ENCODE data around the gene PDE7B. TPM values are rescaled to one million over a fixed set of nuclear protein-coding genes. Genes with fewer than 3 reads are reported as not detected.

The PDE7B gene
- total and polyA plus RNA-seq, 9 of the 15 experiments (the other 6 are each of a cell fraction or from before 2014, with no cell fraction given) = 0.01 TPM; not detected in 8

- FAIRE-seq (no peak), DNase-seq (ENCODE audit: extremely low read depth in 1 of 4, low spot score in 3 of 4) (no peak), ATAC-seq (no peak)
- no TSS peak for BruUV-seq (replicated peaks)
- Histone ChIP-seq H2AFZ (ENCODE audit: low read depth, low read length) (no peak overlapping the region), H4K20me1 (replicated peaks; ENCODE audit: control insufficient read depth, insufficient read depth, low read length) (no peaks in the 10 kb centered on the region), H3K79me2 (ENCODE audit: control insufficient read depth, insufficient read depth, low read length) (no peaks in the 10 kb centered on the region), H3K36me3 (ENCODE audit: control insufficient read depth, insufficient read depth, low read length) (no peaks in the 10 kb centered on the region), H3K4me2 (ENCODE audit: insufficient read depth, low read length) (no peak overlapping the region), H3K27ac (ENCODE audit: extremely low read depth, low read depth, low read length) (no peak overlapping the region), H3K4me1 (replicated peaks in 1 of 2; ENCODE audit: control insufficient read depth in 2 of 2, insufficient read depth in 2 of 2, low read length in 2 of 2) (no peaks in the 10 kb centered on the region), H3K9me3 (replicated peaks; ENCODE audit: control insufficient read depth, insufficient read depth, low read depth, low read length) (no peaks in the 10 kb centered on the region), H3K9ac (ENCODE audit: insufficient read depth in 1 of 2, low read depth in 2 of 2, low read length in 2 of 2) (no peak overlapping the region), H3K27me3 (ENCODE audit: control insufficient read depth in 2 of 2, insufficient read depth in 2 of 2, low read length in 2 of 2) (peaks cover 0 to 2% of the 10 kb centered on the region in 2 experiments; a peak in 1 of 5 replicates), H3K4me3 (no peak overlapping the region), H3K9me1 (ENCODE audit: control insufficient read depth, insufficient read depth, low read length) (no peaks in the 10 kb centered on the region)
- 0% methylated on average over 2 of the region's 2 CpGs for WGBS (ENCODE audit: insufficient coverage, low coverage, missing lambda C conversion rate)
- ChIA-PET CTCF (ENCODE audit: low intra/inter-chr PET ratio) (no interaction called here), POLR2A (no interaction called here)
- intact Hi-C loops (cut with micrococcal nuclease) (loop anchor here (5.0 kb wide), 1 partner anchor 367 kb away; no protein-coding TSS in a partner anchor), in situ Hi-C loops (cut with MboI) (no loop called here)
- TF ChIP-seq NUFIP1 (IDR thresholded peaks at IDR 0.05; ENCODE audit: partially characterized antibody) (no peak), ARNT (IDR thresholded peaks at IDR 0.05) (no peak), KDM4B (IDR thresholded peaks at IDR 0.05; ENCODE audit: borderline replicate concordance in 2 of 2, low read depth in 1 of 2) (no peak), L3MBTL2 (IDR thresholded peaks at IDR 0.05) (no peak), ARID2 (IDR thresholded peaks at IDR 0.05) (no peak), HNRNPLL (IDR thresholded peaks at IDR 0.05; ENCODE audit: low read depth, low read length, poor library complexity, severe bottlenecking) (no peak), BRCA1 (IDR thresholded peaks at IDR 0.05) (no peak), BRCA1 (CRISPR knock-in tag; IDR thresholded peaks at IDR 0.05) (no peak), DACH1 (IDR thresholded peaks at IDR 0.05; ENCODE audit: partially characterized antibody) (no peak), DEAF1 (CRISPR knock-in tag; IDR thresholded peaks at IDR 0.05) (no peak), ASH1L (IDR thresholded peaks at IDR 0.05; ENCODE audit: borderline replicate concordance, low read depth, partially characterized antibody) (no peak), NFXL1 (CRISPR knock-in tag; IDR thresholded peaks at IDR 0.05) (no peak), ZNF445 (CRISPR knock-in tag; IDR thresholded peaks at IDR 0.05; ENCODE audit: low read depth) (no peak), ZNF280B (CRISPR knock-in tag; IDR thresholded peaks at IDR 0.05) (no peak)
Measured at GRCh38 chr6:135904666-135905065, 53.2 kb downstream of the PDE7B start.
